ENCODE data around the gene SLC4A4.

- no peak for TF ChIP-seq PRDM15 (CRISPR knock-in tag; IDR thresholded peaks at IDR 0.05)
- no peak for TF ChIP-seq GRHL2 (CRISPR knock-in tag; IDR thresholded peaks at IDR 0.05; ENCODE audit: insufficient replicate concordance, severe bottlenecking)
- TF ChIP-seq MAX (CRISPR knock-in tag; IDR thresholded peaks at IDR 0.05): no peak
Measured at GRCh38 chr4:71571346-71571745, 232.5 kb downstream of the SLC4A4 start.
